ENCODE data around the gene VPS18. TPM values are rescaled to one million over a fixed set of nuclear protein-coding genes. Genes with fewer than 3 reads are reported as not detected.

Gene VPS18
- total RNA-seq, 1 experiment from 2014 or later, result 16.9 TPM

DNA sequence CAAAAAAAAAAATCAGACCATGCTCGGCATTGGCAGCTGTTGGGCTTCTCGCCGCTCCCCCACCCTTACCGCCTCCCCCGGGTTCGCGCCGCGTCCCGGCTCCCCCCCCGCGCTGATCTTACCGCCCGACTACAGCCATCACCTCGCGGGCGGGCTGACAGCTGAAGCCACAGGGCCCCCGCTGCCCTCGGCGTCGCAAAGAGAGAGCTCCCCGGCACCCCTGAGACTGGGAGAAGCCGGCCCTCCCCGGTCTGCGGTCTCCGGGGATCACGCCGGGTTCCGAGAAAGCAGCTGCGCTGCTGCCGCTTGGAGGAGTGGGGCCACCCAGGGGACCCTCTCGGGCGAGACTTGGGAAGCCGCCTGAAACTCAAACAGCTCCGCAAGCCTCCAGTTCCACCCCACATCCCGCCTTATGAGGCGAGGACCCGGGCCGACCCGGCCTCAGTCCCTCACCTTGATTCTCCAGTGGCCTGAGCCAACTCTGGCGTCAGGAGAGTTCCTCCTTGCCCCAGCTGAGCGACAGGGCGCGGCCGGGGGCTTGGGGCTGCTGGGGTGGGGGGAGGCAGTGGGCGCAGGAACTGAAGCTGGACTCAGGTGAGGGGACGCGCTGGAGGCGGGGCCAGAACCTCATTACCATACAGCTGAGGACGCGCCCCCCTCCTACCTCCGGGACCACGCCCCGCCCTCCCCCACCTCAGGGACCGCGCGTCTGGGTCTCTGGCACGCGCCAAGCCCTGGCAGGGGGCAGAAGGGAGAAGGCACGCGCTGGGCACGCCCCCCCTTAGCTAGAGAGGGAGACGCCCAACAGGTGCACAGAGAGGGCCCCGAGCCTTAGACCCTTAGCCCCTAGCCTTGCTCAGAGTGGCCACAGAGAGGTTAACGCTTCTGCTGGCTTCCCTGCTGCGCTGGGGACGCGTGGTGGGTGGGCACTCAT is 33.9 kb downstream of the VPS18 start:
- ChIA-PET CTCF (interaction anchor here (0.6 to 4.8 kb wide), 7 partner anchors 12 to 33 kb away, joined by 3 to 69 read pairs (median 4); partner anchors contain the start of gene CHAC1), POLR2A (interaction anchor here (0.6 to 4.4 kb wide), 12 partner anchors 9 to 893 kb away, joined by 3 to 48 read pairs (median 6); partner anchors contain the start of gene CHAC1), RAD21 (ENCODE audit: low non-redundant PET in 1 of 2, low total read pairs in 2 of 2, uncharacterized antibody in 2 of 2, unreplicated experiment in 2 of 2) (interaction anchor here (0.6 to 1.2 kb wide), 2 partner anchors 14 to 22 kb away, joined by 3 to 4 read pairs; no protein-coding TSS in a partner anchor)
- H4K20me1 ChIP-seq (ENCODE audit: insufficient read depth), result no peaks in the 10 kb centered on the region
- H3K27me3 ChIP-seq (ENCODE audit: insufficient read depth, low read length), result peaks cover 15% of the 10 kb centered on the region; the same call in 1 of the 2 replicates
- peak overlapping the region; percentile 21 for H3K9ac ChIP-seq (ENCODE audit: low read length)
- H3K4me2 ChIP-seq (ENCODE audit: low read length), result peak overlapping the region; percentile 100
- DNase-seq (ENCODE audit: low read depth, low spot score), result no peak
- no peaks in the 10 kb centered on the region for H3K79me2 ChIP-seq (ENCODE audit: insufficient read depth, low read length)
- no peaks in the 10 kb centered on the region for H3K9me2 ChIP-seq (ENCODE audit: insufficient read depth)
- no peaks in the 10 kb centered on the region for H3K36me3 ChIP-seq (ENCODE audit: control insufficient read depth in 1 of 2, insufficient read depth in 2 of 2, low read length in 2 of 2)
- intact Hi-C loops (cut with micrococcal nuclease), result no loop called here
- H3K4me3 ChIP-seq (replicated peaks in 1 of 2; ENCODE audit: low read depth in 1 of 2, low read length in 2 of 2), result peak overlapping the region; percentile 52 to 65
- peak; percentile 54 for ATAC-seq
- H3K27ac ChIP-seq (ENCODE audit: low read depth, low read length), result no peak overlapping the region; the same call in 1 of the 2 replicates
- BruUV-seq (replicated peaks), result no TSS peak
- peak overlapping the region; percentile 73 for H2AFZ ChIP-seq (ENCODE audit: low read depth, low read length, poor library complexity, severe bottlenecking)
- TF ChIP-seq POLR2A (IDR thresholded peaks at IDR 0.05; ENCODE audit: borderline replicate concordance, extremely low read depth, insufficient read depth, insufficient read length) (no peak), FOSL1 (IDR thresholded peaks at IDR 0.05; ENCODE audit: low read depth) (no peak), SP1 (IDR thresholded peaks at IDR 0.05; ENCODE audit: low read depth) (no peak), POLR2AphosphoS5 (IDR thresholded peaks at IDR 0.05; ENCODE audit: low read depth, low read length) (no peak), JUND (IDR thresholded peaks at IDR 0.05) (no peak), ELF1 (IDR thresholded peaks at IDR 0.05; ENCODE audit: borderline replicate concordance, low read depth) (no peak), CBX3 (IDR thresholded peaks at IDR 0.05; ENCODE audit: low read depth) (no peak), SIN3A (IDR thresholded peaks at IDR 0.05; ENCODE audit: low read depth) (no peak), EGR1 (IDR thresholded peaks at IDR 0.05; ENCODE audit: low read depth) (no peak), YY1 (IDR thresholded peaks at IDR 0.05; ENCODE audit: extremely low read depth, insufficient replicate concordance, low read depth, low read length) (no peak), EZH2 (IDR thresholded peaks at IDR 0.05) (no peak), ATF3 (IDR thresholded peaks at IDR 0.05) (no peak), CEBPB (IDR thresholded peaks at IDR 0.05; ENCODE audit: low read depth) (no peak), SRF (IDR thresholded peaks at IDR 0.05; ENCODE audit: low read depth) (no peak), ZFX (IDR thresholded peaks at IDR 0.05) (no peak), ZNF274 (IDR thresholded peaks at IDR 0.05; ENCODE audit: low read depth, low read length) (no peak)
- TF ChIP-seq, protein P1, sequence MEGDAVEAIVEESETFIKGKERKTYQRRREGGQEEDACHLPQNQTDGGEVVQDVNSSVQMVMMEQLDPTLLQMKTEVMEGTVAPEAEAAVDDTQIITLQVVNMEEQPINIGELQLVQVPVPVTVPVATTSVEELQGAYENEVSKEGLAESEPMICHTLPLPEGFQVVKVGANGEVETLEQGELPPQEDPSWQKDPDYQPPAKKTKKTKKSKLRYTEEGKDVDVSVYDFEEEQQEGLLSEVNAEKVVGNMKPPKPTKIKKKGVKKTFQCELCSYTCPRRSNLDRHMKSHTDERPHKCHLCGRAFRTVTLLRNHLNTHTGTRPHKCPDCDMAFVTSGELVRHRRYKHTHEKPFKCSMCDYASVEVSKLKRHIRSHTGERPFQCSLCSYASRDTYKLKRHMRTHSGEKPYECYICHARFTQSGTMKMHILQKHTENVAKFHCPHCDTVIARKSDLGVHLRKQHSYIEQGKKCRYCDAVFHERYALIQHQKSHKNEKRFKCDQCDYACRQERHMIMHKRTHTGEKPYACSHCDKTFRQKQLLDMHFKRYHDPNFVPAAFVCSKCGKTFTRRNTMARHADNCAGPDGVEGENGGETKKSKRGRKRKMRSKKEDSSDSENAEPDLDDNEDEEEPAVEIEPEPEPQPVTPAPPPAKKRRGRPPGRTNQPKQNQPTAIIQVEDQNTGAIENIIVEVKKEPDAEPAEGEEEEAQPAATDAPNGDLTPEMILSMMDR (IDR thresholded peaks at IDR 0.05 in 2 of 3, conservative IDR thresholded peaks at IDR 0.05 in 1 of 3; ENCODE audit: borderline replicate concordance in 1 of 3, insufficient read depth in 1 of 3, low read depth in 2 of 3, low read length in 2 of 3), result no peak
- TF ChIP-seq, protein P2, sequence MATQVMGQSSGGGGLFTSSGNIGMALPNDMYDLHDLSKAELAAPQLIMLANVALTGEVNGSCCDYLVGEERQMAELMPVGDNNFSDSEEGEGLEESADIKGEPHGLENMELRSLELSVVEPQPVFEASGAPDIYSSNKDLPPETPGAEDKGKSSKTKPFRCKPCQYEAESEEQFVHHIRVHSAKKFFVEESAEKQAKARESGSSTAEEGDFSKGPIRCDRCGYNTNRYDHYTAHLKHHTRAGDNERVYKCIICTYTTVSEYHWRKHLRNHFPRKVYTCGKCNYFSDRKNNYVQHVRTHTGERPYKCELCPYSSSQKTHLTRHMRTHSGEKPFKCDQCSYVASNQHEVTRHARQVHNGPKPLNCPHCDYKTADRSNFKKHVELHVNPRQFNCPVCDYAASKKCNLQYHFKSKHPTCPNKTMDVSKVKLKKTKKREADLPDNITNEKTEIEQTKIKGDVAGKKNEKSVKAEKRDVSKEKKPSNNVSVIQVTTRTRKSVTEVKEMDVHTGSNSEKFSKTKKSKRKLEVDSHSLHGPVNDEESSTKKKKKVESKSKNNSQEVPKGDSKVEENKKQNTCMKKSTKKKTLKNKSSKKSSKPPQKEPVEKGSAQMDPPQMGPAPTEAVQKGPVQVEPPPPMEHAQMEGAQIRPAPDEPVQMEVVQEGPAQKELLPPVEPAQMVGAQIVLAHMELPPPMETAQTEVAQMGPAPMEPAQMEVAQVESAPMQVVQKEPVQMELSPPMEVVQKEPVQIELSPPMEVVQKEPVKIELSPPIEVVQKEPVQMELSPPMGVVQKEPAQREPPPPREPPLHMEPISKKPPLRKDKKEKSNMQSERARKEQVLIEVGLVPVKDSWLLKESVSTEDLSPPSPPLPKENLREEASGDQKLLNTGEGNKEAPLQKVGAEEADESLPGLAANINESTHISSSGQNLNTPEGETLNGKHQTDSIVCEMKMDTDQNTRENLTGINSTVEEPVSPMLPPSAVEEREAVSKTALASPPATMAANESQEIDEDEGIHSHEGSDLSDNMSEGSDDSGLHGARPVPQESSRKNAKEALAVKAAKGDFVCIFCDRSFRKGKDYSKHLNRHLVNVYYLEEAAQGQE (IDR thresholded peaks at IDR 0.05; ENCODE audit: low read depth), result no peak
- peaks cover 19 to 41% of the 10 kb centered on the region in 2 experiments for H3K4me1 ChIP-seq (ENCODE audit: control insufficient read depth in 1 of 2, insufficient read depth in 2 of 2, low read length in 2 of 2)
- no peaks in the 10 kb centered on the region for H3K9me3 ChIP-seq (ENCODE audit: control insufficient read depth in 1 of 2, insufficient read depth in 1 of 2, low read depth in 1 of 2, low read length in 2 of 2)

Data from HCT116 (cell line).